HG02852 (cell line): ENCODE measurements around the gene DHX57.
"Not testable (repeated sequence)": the region's sequence is repeated elsewhere in the genome, so short reads cannot be mapped to it uniquely, and the experiment has no call there.

Experiments
- ATAC-seq: cut with Tn5 transposase; IDR thresholded peaks from one replicate; pipeline ENCODE4 v1.9.1; 2021; ENCODE audit warnings: mild to moderate bottlenecking, moderate library complexity; ENCODE audit not compliant: unreplicated experiment

The DHX57 gene

DNA sequence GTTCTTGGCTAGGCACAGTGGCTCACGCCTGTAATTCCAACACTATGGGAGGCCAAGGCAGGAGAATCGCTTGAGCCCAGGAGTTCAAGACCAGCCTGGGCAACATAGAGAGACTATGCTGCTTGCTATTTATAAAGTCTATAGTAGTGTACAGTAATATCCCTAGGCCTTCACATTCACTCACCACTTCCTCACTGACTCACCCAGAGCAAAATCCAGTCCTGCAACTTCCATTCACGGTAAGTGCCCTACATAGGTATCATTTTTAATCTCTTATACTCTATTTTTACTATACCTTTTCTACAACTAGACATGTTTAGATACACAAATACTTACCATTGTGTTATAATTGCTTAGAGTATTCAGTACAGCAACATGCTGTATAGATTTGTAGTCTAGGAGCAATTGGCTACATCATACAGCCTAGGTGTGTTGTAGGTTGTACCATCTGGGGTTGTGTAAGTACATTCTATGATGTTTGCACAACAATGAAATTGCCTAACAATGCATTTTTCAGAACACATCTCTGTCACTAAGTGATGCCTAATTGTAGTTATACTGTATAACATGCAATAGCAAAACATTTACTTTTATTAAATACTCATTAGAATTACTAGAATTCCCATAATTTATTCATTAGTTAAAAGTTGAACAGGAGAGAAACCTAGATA is 8.8 kb downstream of the DHX57 start:
- no peak for ATAC-seq

DNA sequence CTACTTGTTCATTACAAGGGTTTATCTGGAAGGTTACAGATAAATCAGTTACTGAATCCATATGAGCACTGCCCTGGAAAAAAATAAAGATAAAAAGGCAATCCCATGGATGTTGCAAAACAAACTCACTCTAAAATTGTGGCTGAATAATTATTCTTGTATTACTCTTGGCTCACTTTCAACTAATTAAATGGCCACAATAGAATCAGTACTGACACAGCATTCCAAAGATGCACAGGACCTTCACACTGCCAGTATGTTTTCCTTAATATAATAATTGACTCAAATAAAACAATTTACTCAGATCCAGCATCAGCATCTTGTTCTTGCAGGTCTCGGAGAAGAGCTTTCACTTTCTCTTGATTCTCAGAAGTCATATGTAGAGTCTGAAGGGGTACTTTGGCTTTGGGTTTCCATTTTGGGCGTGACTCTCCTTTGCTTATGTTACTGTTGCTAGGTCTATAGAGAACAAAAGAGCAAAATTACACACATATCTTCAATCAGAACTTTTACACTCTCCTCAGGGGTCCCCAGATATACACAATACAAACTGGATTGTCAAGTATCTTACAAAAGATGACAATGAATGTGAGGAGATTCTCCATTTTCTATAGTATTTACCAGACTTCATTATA is 12.6 kb downstream of the DHX57 start:
- no peak for ATAC-seq

GRCh38 chr2:38862476-38862875 is 13.3 kb downstream of the DHX57 start:
- no peak for ATAC-seq

DNA sequence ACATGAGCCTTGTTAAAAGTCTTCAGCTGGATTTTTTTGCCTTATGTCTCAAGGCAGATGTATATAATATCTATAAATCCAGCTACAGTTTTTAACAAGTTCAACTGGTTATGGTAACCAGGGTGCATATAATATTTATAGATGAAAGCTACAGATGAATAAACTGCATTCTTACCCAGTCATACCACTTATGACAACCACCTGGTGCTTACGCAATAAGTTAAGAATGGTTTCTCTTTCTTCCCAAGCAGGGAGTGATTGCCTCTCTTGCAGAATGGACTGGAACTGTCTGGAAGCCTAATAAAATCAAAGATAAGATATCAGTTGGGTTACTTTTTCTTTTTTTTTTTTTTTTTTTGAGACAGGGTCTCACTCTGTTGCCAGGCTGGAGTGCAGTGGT is 19.6 kb downstream of the DHX57 start:
- ATAC-seq: no peak

DNA sequence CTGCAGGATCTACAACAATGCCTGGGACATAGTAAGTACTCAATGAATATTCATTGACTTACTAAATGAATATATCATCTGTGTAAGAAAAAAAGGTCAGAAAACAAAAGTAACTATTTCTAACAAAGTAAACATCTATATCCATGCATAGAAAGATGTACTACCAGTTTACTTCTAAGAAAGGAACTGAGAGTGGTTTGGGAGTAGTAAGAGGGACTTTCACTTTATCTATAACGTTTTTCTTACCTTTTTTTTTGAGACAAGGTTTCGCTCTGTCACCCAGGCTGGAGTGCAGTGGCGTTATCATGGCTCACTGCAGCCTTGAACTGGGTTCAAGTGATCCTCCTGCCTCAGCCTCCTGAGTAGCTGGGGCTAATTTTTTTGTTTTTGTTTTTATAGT is 25.7 kb downstream of the DHX57 start:
- peak; percentile 97 for ATAC-seq

GRCh38 chr2:38836791-38837190 is 38.9 kb downstream of the DHX57 start:
- ATAC-seq: peak; percentile 25

DNA sequence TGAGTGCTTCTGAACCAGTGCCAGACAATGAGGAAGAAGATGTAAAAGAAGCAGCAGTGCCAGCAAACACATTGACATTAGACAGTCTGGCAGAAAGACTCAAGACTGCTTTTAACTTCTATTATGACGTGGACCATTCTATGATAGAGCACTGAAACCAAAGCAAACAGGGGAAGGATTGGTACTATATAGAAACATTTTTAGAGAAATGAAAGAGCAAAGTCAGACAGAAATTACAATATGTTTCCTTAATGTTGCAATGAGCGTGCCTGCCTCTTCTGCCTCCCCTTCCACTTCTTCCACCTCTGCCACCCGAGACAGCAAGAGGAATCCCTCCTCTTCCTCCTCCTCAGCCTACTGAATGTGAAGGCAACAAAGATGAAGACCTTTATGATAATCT is 39.7 kb downstream of the DHX57 start:
- ATAC-seq: peak; percentile 85

DNA sequence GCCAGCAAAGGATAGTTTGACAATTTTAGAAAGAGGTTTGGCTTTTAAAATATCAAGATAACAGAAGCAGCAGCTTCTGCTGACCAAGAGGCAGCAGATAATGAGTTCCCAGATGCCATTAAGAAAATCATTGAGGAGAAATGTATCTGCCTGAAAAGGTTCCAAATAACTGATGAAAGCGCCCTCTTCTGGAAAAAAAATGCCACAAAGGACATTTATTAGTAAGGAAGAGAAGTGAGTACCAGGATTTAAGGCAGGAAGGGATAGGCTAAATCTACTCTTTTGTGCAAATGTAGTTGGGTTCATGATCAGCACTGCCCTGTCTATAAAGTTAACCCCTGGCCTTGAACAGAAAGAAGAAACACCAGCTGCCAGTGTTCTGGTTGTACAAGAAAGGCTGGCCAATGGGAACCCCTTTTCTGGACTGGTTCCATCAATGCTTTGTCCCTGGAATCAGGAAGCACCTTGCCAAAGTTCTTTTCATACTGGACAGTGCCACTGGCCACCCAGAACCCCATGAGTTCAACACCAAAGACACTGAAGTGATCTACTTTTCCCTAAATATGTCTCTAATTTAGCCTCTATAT is 40.6 kb downstream of the DHX57 start:
- ATAC-seq: no peak

- ATAC-seq: no peak
These were observed 45.1 kb downstream of the DHX57 start for GRCh38 chr2:38830526-38831159.

DNA sequence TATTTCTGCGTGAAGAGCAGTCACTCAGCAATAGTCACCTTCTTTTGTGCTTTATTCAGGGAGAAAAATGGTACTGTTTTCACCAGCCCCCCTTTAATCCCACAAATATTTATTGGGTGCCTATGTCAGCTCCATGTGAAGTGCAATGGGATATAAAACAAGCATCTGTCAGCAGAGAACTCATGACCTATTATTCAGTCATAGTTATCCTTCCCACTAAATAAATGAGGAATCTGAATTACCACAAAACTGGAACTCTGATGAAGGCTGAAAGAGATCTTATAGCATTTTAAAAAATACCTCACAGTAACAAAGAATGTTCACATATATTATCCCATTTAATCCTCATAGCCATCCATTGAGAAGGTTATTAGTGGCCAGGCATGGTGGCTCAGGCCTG is 45.8 kb downstream of the DHX57 start:
- ATAC-seq: no peak

- no peak for ATAC-seq
These were observed 47.3 kb downstream of the DHX57 start for GRCh38 chr2:38828460-38828859.

- not testable (repeated sequence) for ATAC-seq
These were observed 48.1 kb downstream of the DHX57 start for GRCh38 chr2:38827539-38828145.

DNA sequence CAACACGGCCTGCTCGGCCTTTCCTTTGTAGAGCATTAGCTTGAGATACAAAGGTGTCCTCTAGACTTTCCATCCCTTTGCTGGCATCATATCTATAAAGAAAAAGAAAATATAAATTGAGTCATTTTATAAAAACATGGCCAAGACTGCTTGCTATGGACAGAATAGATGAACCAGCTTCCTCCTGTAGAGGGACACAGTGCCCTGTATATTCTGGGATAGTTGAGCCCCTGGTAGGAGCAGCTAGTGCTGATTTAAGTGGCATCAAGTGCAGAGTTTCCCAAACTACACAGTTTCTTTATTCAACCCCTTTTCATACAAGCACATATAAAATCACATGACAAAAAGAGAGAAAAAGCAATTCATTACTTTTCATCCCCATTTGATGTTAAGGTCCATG is 49.8 kb downstream of the DHX57 start:
- ATAC-seq: no peak

- no peak for ATAC-seq
These were observed 50.8 kb downstream of the DHX57 start for GRCh38 chr2:38824906-38825305.

GRCh38 chr2:38823386-38823785 is 52.3 kb downstream of the DHX57 start:
- no peak for ATAC-seq

DNA sequence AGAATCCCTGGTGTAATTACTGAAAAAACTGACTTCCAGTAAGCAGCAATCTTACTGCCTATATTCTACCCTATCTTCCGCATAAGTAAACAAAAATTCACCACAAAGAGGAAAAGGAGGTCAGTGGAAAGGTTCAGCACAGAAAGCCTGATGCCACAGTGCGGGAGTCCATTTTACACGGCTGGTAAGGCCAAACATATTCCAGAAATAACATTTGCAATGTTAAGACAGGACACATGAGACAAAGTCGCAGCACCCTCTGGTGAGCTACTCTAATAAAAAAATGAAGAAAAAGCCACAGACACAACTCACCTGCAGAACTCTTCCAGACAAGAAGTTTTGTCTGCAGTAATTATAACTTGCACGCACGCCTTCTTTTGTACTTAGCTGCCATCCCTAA is 57.2 kb downstream of the DHX57 start:
- no peak for ATAC-seq

GRCh38 chr2:38815936-38816335 is 59.8 kb downstream of the DHX57 start:
- no peak for ATAC-seq

- no peak for ATAC-seq
These were observed 65.2 kb downstream of the DHX57 start for GRCh38 chr2:38810488-38810887.

GRCh38 chr2:38808677-38809076 is 67.1 kb downstream of the DHX57 start:
- no peak for ATAC-seq

DNA sequence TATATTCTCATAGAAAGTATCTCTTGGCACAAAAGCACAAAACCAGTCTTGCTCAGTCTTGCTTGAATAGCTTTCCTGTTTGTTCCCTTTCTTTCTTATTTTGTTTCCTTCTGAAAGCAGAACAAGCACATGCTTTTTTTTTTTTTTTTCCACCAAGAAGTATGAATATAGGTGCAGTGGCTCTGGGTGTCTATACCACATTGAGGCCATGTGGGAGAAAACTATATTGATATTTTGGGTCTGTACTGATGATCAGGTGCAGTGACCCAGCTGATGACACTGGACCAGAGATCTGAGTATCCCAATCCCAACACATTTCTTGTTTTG is 69.0 kb downstream of the DHX57 start:
- no peak for ATAC-seq

- ATAC-seq: no peak
These were observed 69.6 kb downstream of the DHX57 start for GRCh38 chr2:38806015-38806732.
